ENCODE data around the gene VEZT. TPM values are rescaled to one million over a fixed set of nuclear protein-coding genes. Genes with fewer than 3 reads are reported as not detected.

VEZT gene
- total and polyA plus RNA-seq, 4 donors: 13.7 to 47.4 (median 22.0) TPM

DNA sequence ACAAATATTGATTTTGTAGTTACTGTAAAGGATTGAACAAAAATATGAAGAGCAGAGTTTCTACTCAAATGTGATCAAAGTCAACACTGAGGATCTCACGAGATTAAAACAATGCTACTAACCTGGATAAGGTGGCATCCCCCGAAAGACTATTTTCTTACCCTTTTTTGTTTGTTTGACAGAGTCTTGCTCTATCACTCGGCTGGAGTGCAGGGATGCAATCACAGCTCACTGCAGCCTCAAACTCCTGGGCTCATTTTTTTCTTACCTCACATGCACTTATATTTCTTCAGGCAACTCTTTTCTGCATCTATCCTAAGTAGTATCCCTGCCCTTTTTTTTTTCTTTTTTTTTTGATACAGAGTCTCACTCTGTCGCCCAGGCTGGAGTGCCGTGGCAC, 109.2 kb downstream of the VEZT start (continued):
- TF ChIP-seq TAF1 (conservative IDR thresholded peaks at IDR 0.05) (no peak), NR2F2 (IDR thresholded peaks at IDR 0.05) (no peak), EGR1 (IDR thresholded peaks at IDR 0.05; ENCODE audit: low read depth in 2 of 2) (no peak), JUND (IDR thresholded peaks at IDR 0.05) (no peak), SP1 (IDR thresholded peaks at IDR 0.05) (no peak)
- TF ChIP-seq, protein P1, sequence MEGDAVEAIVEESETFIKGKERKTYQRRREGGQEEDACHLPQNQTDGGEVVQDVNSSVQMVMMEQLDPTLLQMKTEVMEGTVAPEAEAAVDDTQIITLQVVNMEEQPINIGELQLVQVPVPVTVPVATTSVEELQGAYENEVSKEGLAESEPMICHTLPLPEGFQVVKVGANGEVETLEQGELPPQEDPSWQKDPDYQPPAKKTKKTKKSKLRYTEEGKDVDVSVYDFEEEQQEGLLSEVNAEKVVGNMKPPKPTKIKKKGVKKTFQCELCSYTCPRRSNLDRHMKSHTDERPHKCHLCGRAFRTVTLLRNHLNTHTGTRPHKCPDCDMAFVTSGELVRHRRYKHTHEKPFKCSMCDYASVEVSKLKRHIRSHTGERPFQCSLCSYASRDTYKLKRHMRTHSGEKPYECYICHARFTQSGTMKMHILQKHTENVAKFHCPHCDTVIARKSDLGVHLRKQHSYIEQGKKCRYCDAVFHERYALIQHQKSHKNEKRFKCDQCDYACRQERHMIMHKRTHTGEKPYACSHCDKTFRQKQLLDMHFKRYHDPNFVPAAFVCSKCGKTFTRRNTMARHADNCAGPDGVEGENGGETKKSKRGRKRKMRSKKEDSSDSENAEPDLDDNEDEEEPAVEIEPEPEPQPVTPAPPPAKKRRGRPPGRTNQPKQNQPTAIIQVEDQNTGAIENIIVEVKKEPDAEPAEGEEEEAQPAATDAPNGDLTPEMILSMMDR (IDR thresholded peaks at IDR 0.05; ENCODE audit: low read depth, low read length, missing input control): no peak

GRCh38 chr12:95328708-95329107, 111.1 kb downstream of the VEZT start:
- Histone ChIP-seq H3K9me3 (ENCODE audit: control insufficient read depth in 4 of 4, low read length in 3 of 4) (no peaks in the 10 kb centered on the region), H3K9ac (ENCODE audit: low read depth in 1 of 2, low read length in 2 of 2) (no peak overlapping the region), H3K4me3 (ENCODE audit: low read depth in 1 of 3, low read length in 3 of 3) (no peak overlapping the region), H3K36me3 (ENCODE audit: control insufficient read depth in 4 of 4, insufficient read depth in 3 of 4, low read depth in 1 of 4, low read length in 3 of 4) (no peaks in the 10 kb centered on the region), H3K27ac (ENCODE audit: low read depth in 1 of 2, low read length in 2 of 2) (no peak overlapping the region), H3K4me1 (ENCODE audit: control insufficient read depth in 4 of 4, insufficient read depth in 4 of 4, low read length in 3 of 4) (peaks cover 0 to under 1% (median 0%) of the 10 kb centered on the region in 4 donors), H3K27me3 (ENCODE audit: control insufficient read depth in 4 of 4, insufficient read depth in 4 of 4, low read length in 3 of 4) (no peaks in the 10 kb centered on the region)
- no peak for TF ChIP-seq RAD21 (IDR thresholded peaks at IDR 0.05)
- TF ChIP-seq ZBTB33 (IDR thresholded peaks at IDR 0.05): no peak
- TF ChIP-seq, protein P1 (IDR thresholded peaks at IDR 0.05; ENCODE audit: low read depth, low read length, missing input control): no peak
- no peak for TF ChIP-seq ATF3 (IDR thresholded peaks at IDR 0.05)
- TF ChIP-seq EGR1 (IDR thresholded peaks at IDR 0.05; ENCODE audit: low read depth in 2 of 2): no peak
- TF ChIP-seq YY1 (IDR thresholded peaks at IDR 0.05): no peak
- TF ChIP-seq REST (IDR thresholded peaks at IDR 0.05): no peak
- no peak for TF ChIP-seq FOXA2 (IDR thresholded peaks at IDR 0.05)
- TF ChIP-seq HNF4A (conservative IDR thresholded peaks at IDR 0.05): no peak
- TF ChIP-seq GABPA (IDR thresholded peaks at IDR 0.05 in 1 of 2, conservative IDR thresholded peaks at IDR 0.05 in 1 of 2): no peak
- no peak for TF ChIP-seq FOXA1 (IDR thresholded peaks at IDR 0.05)
- TF ChIP-seq, protein P2, sequence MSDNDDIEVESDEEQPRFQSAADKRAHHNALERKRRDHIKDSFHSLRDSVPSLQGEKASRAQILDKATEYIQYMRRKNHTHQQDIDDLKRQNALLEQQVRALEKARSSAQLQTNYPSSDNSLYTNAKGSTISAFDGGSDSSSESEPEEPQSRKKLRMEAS (IDR thresholded peaks at IDR 0.05): no peak
- no peak for DNase-seq (ENCODE audit: low spot score)

Data from liver (tissue), 9 donors.